Suprapubic skin (tissue), 4 donors: ENCODE results near the gene HELZ. TPM values are rescaled to one million over a fixed set of nuclear protein-coding genes. Genes with fewer than 3 reads are reported as not detected.

Experiments
- DNase-seq, 2 donors: peaks; one replicate each; pipeline ENCODE4 v3.0.0-alpha.2; 2019; ENCODE audit warnings: low spot score in 2 of 2
- H3K27ac ChIP-seq: fragments of 200-600 bp; sonication (generic); one replicate; pipeline ENCODE4 v1.5.1; 2019
- H3K27me3 ChIP-seq: fragments of 200-600 bp; sonication (generic); one replicate; pipeline ENCODE4 v1.5.1; 2019
- H3K36me3 ChIP-seq: fragments of 200-600 bp; sonication (generic); one replicate; pipeline ENCODE4 v1.5.1; 2019
- H3K4me1 ChIP-seq: fragments of 200-600 bp; sonication (generic); one replicate; pipeline ENCODE4 v1.5.1; 2019
- H3K4me3 ChIP-seq: fragments of 200-600 bp; sonication (generic); one replicate; pipeline ENCODE4 v1.5.1; 2019; ENCODE audit warnings: mild to moderate bottlenecking
- H3K9me3 ChIP-seq: fragments of 200-600 bp; sonication (generic); one replicate; pipeline ENCODE4 v1.5.1; 2019
- EP300 ChIP-seq: sonication (generic); formaldehyde crosslinking; IDR thresholded peaks from one replicate; pipeline ENCODE4 v1.6.1; 2017; ENCODE audit warnings: antibody characterized with exemption
- POLR2A ChIP-seq, 2 donors: fragments of 450-650 bp; IDR thresholded peaks; one replicate each; pipeline ENCODE4 v1.6.1; 2017; ENCODE audit warnings: antibody characterized with exemption in 2 of 2, mild to moderate bottlenecking in 2 of 2, moderate library complexity in 2 of 2
- POLR2AphosphoS5 ChIP-seq, 3 donors: sonication (generic); formaldehyde crosslinking; IDR thresholded peaks; one replicate each; pipeline ENCODE4 v1.6.1; 2017; ENCODE audit warnings: antibody characterized with exemption in 3 of 3
- WGBS: methylation state at CpG from one replicate; pipeline ENCODE4 v1.1.5; 2018; 5-methylcytosine and 5-hydroxymethylcytosine counted together
- total RNA-seq, 4 donors: library from RNA; depleted of rRNA; stranded (reverse); fragments of >200 nt; gene quantifications; one replicate each; pipeline ENCODE4 v1.1.0, GENCODE V29; 2016
- TF ChIP-seq, protein P1 (sequence below), 2 donors: fragments of 200-600 bp in 1 of 2; fragments of 450-650 bp in 1 of 2; sonication (generic) in 1 of 2; IDR thresholded peaks; one replicate each; pipeline ENCODE4 v1.5.1; 2016 to 2019; ENCODE audit warnings: antibody characterized with exemption in 2 of 2, mild to moderate bottlenecking in 1 of 2, moderate library complexity in 1 of 2

HELZ gene
- total RNA-seq, 4 donors from 2014 or later = 30.9 to 88.5 (median 36.7) TPM

DNA sequence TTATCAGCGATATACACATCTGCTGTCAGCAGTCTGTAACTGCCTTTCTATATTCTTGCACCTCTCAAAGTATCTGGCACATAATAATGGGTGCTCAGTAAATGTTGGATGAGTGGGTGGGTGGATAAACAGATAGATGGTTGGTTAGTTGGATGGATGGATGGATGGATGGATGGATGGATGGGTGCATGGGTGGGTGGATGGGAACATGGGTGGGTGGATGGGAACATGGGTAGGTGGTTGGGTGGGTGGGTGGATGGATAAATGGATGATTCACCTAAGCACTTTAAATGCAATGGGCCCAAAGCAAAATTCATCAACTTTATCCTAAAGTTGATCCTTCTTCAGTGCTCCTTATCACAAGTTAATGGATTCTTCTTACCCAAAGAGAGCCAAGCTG is 48.6 kb downstream of the HELZ start:
- H3K4me1 ChIP-seq = no peaks in the 10 kb centered on the region
- no peak for TF ChIP-seq EP300
- peaks cover 43% of the 10 kb centered on the region for H3K36me3 ChIP-seq
- 100% methylated on average over 1 of the region's 1 CpG for WGBS
- no peaks in the 10 kb centered on the region for H3K27me3 ChIP-seq
- H3K4me3 ChIP-seq = no peak overlapping the region
- no peak for DNase-seq
- H3K9me3 ChIP-seq = no peaks in the 10 kb centered on the region
- H3K27ac ChIP-seq = no peak overlapping the region

DNA sequence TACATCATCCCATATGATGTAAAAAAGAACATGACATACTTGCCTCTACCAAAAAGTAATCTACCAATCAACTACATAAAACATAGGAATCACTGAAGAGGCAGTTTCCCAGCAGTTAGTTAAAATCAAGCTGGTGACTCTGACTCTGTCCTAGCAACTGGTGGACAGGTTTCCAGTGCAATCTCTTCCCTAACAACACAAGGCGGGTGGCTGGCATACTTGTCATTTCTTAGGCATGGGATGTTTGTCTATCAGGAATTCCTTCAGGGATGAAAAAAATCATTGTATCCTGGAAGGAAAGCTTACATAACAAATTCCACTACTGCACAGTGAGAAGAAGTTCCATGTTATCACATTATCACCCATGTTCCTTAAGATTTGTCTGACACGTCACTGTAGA is 50.9 kb downstream of the HELZ start:
- DNase-seq = no peak
- WGBS = 86% methylated on average over 2 of the region's 2 CpGs
- Histone ChIP-seq H3K9me3 (no peaks in the 10 kb centered on the region), H3K4me1 (no peaks in the 10 kb centered on the region), H3K27me3 (no peaks in the 10 kb centered on the region), H3K36me3 (peaks cover 21% of the 10 kb centered on the region), H3K4me3 (no peak overlapping the region), H3K27ac (no peak overlapping the region)
- TF ChIP-seq POLR2AphosphoS5 (IDR thresholded peaks at IDR 0.05) = no peak
- TF ChIP-seq, protein P1, sequence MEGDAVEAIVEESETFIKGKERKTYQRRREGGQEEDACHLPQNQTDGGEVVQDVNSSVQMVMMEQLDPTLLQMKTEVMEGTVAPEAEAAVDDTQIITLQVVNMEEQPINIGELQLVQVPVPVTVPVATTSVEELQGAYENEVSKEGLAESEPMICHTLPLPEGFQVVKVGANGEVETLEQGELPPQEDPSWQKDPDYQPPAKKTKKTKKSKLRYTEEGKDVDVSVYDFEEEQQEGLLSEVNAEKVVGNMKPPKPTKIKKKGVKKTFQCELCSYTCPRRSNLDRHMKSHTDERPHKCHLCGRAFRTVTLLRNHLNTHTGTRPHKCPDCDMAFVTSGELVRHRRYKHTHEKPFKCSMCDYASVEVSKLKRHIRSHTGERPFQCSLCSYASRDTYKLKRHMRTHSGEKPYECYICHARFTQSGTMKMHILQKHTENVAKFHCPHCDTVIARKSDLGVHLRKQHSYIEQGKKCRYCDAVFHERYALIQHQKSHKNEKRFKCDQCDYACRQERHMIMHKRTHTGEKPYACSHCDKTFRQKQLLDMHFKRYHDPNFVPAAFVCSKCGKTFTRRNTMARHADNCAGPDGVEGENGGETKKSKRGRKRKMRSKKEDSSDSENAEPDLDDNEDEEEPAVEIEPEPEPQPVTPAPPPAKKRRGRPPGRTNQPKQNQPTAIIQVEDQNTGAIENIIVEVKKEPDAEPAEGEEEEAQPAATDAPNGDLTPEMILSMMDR (IDR thresholded peaks at IDR 0.05) = no peak

DNA sequence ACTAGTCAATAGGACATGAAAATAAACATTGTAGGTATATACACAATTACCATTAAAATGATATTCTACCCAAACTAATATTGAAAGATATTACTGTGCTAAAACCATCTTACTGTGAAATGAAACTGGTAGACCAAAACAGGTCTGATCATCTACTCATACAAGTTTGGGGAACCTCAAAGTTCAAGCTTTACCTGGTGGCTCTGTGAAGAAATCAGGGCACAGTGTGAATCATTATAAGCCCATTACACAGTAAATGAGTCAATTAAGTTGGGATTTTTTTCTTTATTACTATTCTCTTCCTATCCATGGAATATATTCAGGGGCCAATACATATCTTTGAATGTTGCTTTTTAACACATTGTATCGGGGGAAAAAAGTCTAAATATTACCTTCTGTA is 57.1 kb downstream of the HELZ start:
- WGBS = 97% methylated on average over 1 of the region's 1 CpG
- Histone ChIP-seq H3K27ac (no peak overlapping the region), H3K4me1 (no peaks in the 10 kb centered on the region), H3K4me3 (no peak overlapping the region), H3K27me3 (no peaks in the 10 kb centered on the region), H3K9me3 (no peaks in the 10 kb centered on the region), H3K36me3 (peaks cover 15% of the 10 kb centered on the region)
- TF ChIP-seq, protein P1 (IDR thresholded peaks at IDR 0.05) = no peak
- TF ChIP-seq POLR2A (IDR thresholded peaks at IDR 0.05) (no peak), EP300 (no peak), POLR2AphosphoS5 (IDR thresholded peaks at IDR 0.05) (no peak)
- no peak for DNase-seq

DNA sequence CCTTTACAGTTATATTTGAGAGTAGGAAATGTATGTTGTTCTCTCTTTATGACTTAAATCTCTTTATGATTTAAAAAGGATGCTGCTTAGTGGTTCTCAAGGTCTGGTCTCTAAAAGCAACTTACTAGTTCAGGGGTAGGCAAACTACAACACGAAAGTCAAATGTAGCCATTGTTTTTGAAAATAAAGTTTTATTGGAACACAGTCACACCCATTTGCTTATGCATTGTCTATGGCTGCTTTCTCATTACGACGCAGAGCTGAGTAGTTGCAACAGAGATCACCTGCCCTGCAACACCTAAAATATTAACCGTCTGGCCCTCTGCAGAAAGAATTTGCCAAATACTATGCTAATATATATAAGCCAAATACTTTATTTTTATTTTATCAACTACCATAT is 58.2 kb downstream of the HELZ start:
- no peaks in the 10 kb centered on the region for H3K4me1 ChIP-seq
- H3K4me3 ChIP-seq = no peak overlapping the region
- peaks cover 15% of the 10 kb centered on the region for H3K36me3 ChIP-seq
- H3K27ac ChIP-seq = no peak overlapping the region
- no peaks in the 10 kb centered on the region for H3K9me3 ChIP-seq
- TF ChIP-seq POLR2A (IDR thresholded peaks at IDR 0.05) (no peak), POLR2AphosphoS5 (IDR thresholded peaks at IDR 0.05) (no peak), EP300 (no peak)
- TF ChIP-seq, protein P1 (IDR thresholded peaks at IDR 0.05) = no peak
- WGBS = 96% methylated on average over 4 of the region's 4 CpGs
- no peak for DNase-seq
- H3K27me3 ChIP-seq = no peaks in the 10 kb centered on the region

DNA sequence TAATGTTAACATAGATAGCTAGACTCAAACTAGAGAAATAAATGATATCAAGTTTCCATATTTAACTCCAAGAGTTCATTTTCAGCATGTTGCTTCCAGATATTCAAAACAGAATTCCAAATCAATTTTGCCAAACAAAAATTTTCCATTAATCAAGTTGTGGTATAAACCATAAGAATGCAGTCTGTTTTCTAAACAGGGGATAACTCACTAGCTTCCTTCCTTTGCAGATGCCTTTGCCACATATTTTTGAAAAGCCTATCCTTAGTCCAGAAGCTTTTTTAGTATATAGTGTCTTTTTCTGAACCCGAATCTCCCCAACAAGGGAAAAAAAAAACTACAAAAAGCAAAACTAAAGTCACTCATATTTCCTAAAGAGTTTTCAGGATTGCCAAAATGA is 61.5 kb downstream of the HELZ start:
- no peak for TF ChIP-seq EP300
- TF ChIP-seq, protein P1 (IDR thresholded peaks at IDR 0.05) = no peak
- TF ChIP-seq POLR2A (IDR thresholded peaks at IDR 0.05) = no peak
- TF ChIP-seq POLR2AphosphoS5 (IDR thresholded peaks at IDR 0.05) = no peak
- H3K36me3 ChIP-seq = peaks cover 17% of the 10 kb centered on the region
- WGBS = 64% methylated on average over 1 of the region's 1 CpG
- no peak overlapping the region for H3K4me3 ChIP-seq
- H3K9me3 ChIP-seq = no peaks in the 10 kb centered on the region
- no peak overlapping the region for H3K27ac ChIP-seq
- DNase-seq = no peak
- H3K4me1 ChIP-seq = no peaks in the 10 kb centered on the region
- no peaks in the 10 kb centered on the region for H3K27me3 ChIP-seq

DNA sequence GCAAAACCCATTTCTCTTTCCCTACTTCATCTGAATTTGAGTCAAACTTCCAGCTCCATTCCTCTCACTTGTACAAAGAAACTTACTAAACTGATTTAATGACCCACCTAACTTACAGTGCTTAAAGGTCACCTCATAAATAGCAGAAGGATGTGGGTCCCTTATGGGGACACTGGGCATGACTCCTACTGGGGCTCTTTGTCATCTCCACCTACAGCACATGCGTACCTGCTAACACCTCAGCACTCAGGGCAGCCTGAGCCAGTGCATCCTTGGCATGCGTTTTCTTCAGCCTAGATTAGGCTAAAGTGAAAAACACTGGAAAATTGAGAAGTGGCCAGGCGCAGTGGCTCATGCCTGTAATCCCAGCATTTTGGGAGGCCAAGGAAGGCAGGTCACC is 63.2 kb downstream of the HELZ start:
- DNase-seq = no peak
- Histone ChIP-seq H3K9me3 (no peaks in the 10 kb centered on the region), H3K4me3 (no peak overlapping the region), H3K4me1 (no peaks in the 10 kb centered on the region), H3K27me3 (no peaks in the 10 kb centered on the region), H3K36me3 (peaks cover 11% of the 10 kb centered on the region), H3K27ac (no peak overlapping the region)
- 98% methylated on average over 3 of the region's 3 CpGs for WGBS
- no peak for TF ChIP-seq POLR2A (IDR thresholded peaks at IDR 0.05)
- TF ChIP-seq, protein P1 (IDR thresholded peaks at IDR 0.05) = no peak
- no peak for TF ChIP-seq POLR2AphosphoS5 (IDR thresholded peaks at IDR 0.05)
- TF ChIP-seq EP300 = no peak
